Lower leg skin (tissue), 4 donors: ENCODE data around the gene REX1BD. TPM values are rescaled to one million over a fixed set of nuclear protein-coding genes. Genes with fewer than 3 reads are reported as not detected.
A peak's percentile ranks its signal among the peaks of the same experiment; 100 is the strongest.

Experiments
- DNase-seq, 2 donors: peaks; one replicate each; pipeline ENCODE4 v3.0.0-alpha.2; 2019; ENCODE audit warnings: low spot score in 2 of 2
- H3K4me3 ChIP-seq: fragments of 200-600 bp; sonication (generic); 2 replicates; pipeline ENCODE4 v1.5.1; 2017; ENCODE audit warnings: mild to moderate bottlenecking, low read depth; ENCODE audit not compliant: poor library complexity, severe bottlenecking
- POLR2A ChIP-seq, 2 donors: fragments of 450-650 bp; IDR thresholded peaks; one replicate each; pipeline ENCODE4 v1.6.1; 2016 to 2017; ENCODE audit warnings: antibody characterized with exemption in 2 of 2, mild to moderate bottlenecking in 1 of 2, moderate library complexity in 1 of 2
- WGBS, 2 donors: methylation state at CpG; one replicate each; pipeline ENCODE4 v1.1.5; 2018; 5-methylcytosine and 5-hydroxymethylcytosine counted together
- intact Hi-C: fragments of 100-400 bp; cut with DNase I; formaldehyde crosslinking; loops from one replicate; pipeline ENCODE4 v1.15.0; 2023; ENCODE audit warnings: low total_unique reads
- total RNA-seq, 4 donors: library from RNA; depleted of rRNA; stranded (reverse); fragments of >200 nt; gene quantifications; one replicate each; pipeline ENCODE4 v1.1.0, GENCODE V29; 2016
- TF ChIP-seq, protein P1 (sequence below), 3 donors: fragments of 450-650 bp; IDR thresholded peaks; one replicate each; pipeline ENCODE4 v1.5.1; 2016; ENCODE audit warnings: antibody characterized with exemption in 3 of 3, mild to moderate bottlenecking in 3 of 3, moderate library complexity in 2 of 3

The REX1BD gene
- total RNA-seq, 4 donors from 2014 or later = 91.8 to 119 (median 107) TPM

DNA sequence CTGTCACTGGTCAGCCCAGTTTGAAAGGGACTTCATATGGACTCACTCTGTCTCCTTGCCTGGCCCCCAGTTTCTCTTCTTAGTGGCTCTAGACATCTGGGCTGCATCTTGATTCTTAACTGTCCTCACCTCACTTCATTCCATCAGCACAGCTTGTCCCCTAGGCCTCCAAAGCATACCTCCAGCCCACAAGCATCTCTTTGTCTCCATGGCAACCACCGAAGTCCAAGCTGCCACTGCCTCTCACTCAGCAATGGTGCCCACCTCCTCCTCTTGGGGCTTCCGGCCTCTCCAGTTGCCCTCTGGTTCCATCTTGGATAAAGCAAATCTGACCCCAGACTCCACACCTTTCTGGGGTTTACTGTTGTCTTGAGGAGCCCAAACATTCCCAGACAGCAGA is 38.3 kb downstream of the REX1BD start:
- 72 to 76% methylated on average over 2 of the region's 2 CpGs for WGBS, 2 donors
- no peak for DNase-seq
- TF ChIP-seq POLR2A (IDR thresholded peaks at IDR 0.05) = no peak
- TF ChIP-seq, protein P1, sequence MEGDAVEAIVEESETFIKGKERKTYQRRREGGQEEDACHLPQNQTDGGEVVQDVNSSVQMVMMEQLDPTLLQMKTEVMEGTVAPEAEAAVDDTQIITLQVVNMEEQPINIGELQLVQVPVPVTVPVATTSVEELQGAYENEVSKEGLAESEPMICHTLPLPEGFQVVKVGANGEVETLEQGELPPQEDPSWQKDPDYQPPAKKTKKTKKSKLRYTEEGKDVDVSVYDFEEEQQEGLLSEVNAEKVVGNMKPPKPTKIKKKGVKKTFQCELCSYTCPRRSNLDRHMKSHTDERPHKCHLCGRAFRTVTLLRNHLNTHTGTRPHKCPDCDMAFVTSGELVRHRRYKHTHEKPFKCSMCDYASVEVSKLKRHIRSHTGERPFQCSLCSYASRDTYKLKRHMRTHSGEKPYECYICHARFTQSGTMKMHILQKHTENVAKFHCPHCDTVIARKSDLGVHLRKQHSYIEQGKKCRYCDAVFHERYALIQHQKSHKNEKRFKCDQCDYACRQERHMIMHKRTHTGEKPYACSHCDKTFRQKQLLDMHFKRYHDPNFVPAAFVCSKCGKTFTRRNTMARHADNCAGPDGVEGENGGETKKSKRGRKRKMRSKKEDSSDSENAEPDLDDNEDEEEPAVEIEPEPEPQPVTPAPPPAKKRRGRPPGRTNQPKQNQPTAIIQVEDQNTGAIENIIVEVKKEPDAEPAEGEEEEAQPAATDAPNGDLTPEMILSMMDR (IDR thresholded peaks at IDR 0.05) = no peak
- intact Hi-C loops = no loop called here
- H3K4me3 ChIP-seq = no peak overlapping the region

DNA sequence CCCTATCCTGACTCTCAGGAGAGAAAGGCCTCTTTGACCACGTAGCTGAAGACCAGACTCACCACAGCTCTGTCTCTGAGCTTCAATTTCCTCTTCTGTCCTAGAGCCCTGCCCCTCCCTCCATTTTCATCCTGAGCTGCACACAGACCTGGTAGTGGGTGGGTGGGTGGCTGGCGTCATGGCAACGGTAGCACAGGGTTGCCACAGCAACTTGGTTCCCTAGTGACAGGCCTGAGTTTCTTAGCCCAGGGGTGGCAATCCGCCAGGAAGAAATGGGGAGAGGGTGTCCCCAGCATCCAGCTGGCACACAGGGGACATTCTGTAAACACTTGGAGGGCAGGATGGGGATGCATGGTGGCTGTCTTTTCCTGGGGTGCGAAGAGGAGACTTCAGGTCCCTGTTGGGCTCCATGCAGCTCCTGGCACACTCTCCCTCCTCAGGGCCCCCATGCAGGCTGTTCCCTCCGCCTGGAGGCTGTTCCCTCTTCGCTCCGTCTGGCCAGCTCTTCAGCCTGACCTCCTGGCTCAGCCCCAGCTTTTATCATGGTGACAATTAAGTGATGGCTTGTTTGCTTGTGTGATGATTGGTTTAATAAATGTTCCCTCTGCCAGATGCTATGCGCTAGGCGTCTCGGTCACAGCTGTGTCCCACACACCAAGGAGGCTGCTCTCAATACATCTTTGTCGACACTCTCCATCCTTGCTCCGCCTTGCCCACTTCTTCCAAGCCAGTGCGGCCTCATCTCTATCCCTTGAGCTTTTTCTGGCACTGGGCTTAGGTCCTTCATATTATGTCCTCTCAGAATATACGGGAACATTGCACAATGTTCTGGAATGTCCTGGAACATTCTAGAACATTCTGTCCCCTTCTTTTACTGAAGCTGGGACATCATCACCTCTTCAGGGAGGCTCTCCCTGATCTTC is 40.8 kb downstream of the REX1BD start:
- no peak overlapping the region for H3K4me3 ChIP-seq
- TF ChIP-seq, protein P1 (IDR thresholded peaks at IDR 0.05) = no peak
- TF ChIP-seq POLR2A (IDR thresholded peaks at IDR 0.05) = no peak
- DNase-seq = peak; percentile 82 to 88
- intact Hi-C loops = no loop called here
- WGBS, 2 donors = 63 to 68% methylated on average over 15 of the region's 15 CpGs

DNA sequence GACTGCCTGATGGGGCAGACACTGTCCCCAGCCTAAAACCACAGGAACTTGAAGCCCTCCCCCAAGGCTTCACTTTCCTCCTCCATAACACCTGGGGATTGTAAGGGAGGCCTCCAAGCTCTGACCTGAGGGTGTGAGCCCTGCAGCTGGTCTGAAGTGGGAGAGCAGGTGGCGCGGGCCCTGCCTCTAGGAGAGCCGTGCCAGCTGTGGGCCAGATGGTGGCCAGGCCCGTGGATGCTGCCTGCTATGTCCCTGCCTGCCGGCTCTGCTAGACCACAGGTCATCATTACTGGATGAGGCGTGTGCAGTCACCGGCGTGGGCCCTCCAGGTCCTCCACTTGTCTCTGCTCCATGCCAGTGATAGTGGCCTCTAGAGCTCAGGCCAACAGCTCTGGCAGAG is 44.7 kb downstream of the REX1BD start:
- WGBS, 2 donors = 45 to 87% methylated on average over 5 to 7 of the region's 8 CpGs
- intact Hi-C loops = no loop called here
- H3K4me3 ChIP-seq = no peak overlapping the region
- DNase-seq = no peak
- TF ChIP-seq, protein P1 (IDR thresholded peaks at IDR 0.05) = no peak
- TF ChIP-seq POLR2A (IDR thresholded peaks at IDR 0.05) = no peak

DNA sequence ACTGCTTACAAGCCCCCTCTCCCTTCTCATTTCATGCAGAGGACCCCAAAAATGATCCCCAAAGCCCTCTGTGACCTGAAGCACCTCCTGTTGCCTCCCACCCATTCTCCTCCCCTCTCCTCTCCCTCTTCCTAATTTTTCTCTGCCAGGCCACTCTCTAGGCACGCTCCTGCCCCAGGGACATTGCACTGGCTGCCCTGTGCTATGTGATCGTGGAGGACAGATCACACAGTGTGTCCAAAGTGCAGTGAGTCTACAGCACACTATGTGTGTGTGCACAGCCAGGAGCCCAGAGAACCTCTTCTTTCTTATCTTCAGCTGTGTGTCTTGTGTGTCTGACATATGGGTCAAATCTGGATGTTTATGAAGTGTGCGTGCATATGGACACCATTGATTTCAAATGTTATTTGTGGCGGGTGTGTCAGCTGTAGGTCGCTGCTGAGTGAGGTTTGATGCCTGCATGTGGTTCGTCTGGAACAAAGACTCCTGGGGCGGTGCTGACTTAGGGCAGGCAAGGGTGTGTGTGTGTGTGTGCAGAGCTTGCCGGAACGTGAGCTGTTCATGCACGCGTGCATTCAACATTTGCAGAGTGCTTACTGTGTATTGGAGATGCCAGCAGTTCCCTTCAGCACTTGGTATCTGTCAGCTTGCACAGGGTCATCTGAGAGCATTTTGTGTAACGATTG is 46.2 kb downstream of the REX1BD start:
- no peak for DNase-seq
- TF ChIP-seq POLR2A (IDR thresholded peaks at IDR 0.05) = no peak
- TF ChIP-seq, protein P1 (IDR thresholded peaks at IDR 0.05) = no peak

DNA sequence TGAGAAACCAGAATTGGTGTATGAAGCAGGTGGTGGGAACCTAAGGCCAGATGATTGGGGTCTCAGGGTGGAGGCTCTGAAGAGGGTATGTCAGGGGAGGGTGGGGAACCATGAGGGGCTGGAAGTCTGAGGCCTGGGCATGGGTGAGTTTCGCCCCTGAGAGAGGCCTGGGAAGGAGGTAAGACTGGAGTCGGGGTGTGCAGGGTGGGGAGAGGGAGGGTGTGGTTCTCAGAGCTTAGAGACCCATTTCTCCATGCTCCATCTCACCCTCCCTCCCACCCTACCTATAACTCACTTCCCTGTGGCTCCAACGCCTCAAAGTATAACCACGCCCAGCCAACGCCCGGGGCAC is 47.2 kb downstream of the REX1BD start:
- no peak overlapping the region for H3K4me3 ChIP-seq
- no peak for TF ChIP-seq POLR2A (IDR thresholded peaks at IDR 0.05)
- TF ChIP-seq, protein P1 (IDR thresholded peaks at IDR 0.05) = no peak
- 10 to 11% methylated on average over 6 of the region's 6 CpGs for WGBS, 2 donors
- intact Hi-C loops = no loop called here
- DNase-seq = no peak

More for the DNA sequence above, 46.2 kb downstream of the REX1BD start:
- intact Hi-C loops = no loop called here
- H3K4me3 ChIP-seq = no peak overlapping the region
- 24 to 39% methylated on average over 12 of the region's 12 CpGs for WGBS, 2 donors
